ENCODE measurements around the gene ATF6B. TPM values are rescaled to one million over a fixed set of nuclear protein-coding genes. Genes with fewer than 3 reads are reported as not detected.

Gene ATF6B
- total RNA-seq, 4 donors from 2014 or later = 74.3 to 121 (median 102) TPM

- TF ChIP-seq, protein P1, sequence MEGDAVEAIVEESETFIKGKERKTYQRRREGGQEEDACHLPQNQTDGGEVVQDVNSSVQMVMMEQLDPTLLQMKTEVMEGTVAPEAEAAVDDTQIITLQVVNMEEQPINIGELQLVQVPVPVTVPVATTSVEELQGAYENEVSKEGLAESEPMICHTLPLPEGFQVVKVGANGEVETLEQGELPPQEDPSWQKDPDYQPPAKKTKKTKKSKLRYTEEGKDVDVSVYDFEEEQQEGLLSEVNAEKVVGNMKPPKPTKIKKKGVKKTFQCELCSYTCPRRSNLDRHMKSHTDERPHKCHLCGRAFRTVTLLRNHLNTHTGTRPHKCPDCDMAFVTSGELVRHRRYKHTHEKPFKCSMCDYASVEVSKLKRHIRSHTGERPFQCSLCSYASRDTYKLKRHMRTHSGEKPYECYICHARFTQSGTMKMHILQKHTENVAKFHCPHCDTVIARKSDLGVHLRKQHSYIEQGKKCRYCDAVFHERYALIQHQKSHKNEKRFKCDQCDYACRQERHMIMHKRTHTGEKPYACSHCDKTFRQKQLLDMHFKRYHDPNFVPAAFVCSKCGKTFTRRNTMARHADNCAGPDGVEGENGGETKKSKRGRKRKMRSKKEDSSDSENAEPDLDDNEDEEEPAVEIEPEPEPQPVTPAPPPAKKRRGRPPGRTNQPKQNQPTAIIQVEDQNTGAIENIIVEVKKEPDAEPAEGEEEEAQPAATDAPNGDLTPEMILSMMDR (IDR thresholded peaks at IDR 0.05) = peak; percentile 11 to 84 (median 55)
- peak in 1 of 2 donors; percentile 91 for TF ChIP-seq EP300 (IDR thresholded peaks at IDR 0.05)
- TF ChIP-seq POLR2A (IDR thresholded peaks at IDR 0.05) = no peak
- peak; percentile 82 to 90 for DNase-seq (ENCODE audit: low spot score in 2 of 2)
- 58 to 64% methylated on average over 9 of the region's 9 CpGs for WGBS, 2 donors
- Histone ChIP-seq H3K36me3 (peaks cover 0 to 44% (median 11%) of the 10 kb centered on the region in 3 donors), H3K27me3 (no peaks in the 10 kb centered on the region), H3K9me3 (no peaks in the 10 kb centered on the region), H3K4me1 (peaks cover 0 to 70% (median 52%) of the 10 kb centered on the region in 4 donors), H3K4me3 (no peak overlapping the region), H3K27ac (peak overlapping the region; percentile 39 to 93 (median 84))
These were observed 14.4 kb downstream of the ATF6B start for GRCh38 chr6:32113386-32114352.

- no peaks in the 10 kb centered on the region for H3K9me3 ChIP-seq
- TF ChIP-seq EP300 (IDR thresholded peaks at IDR 0.05) (peak in 1 of 2 donors; percentile 7), POLR2A (IDR thresholded peaks at IDR 0.05) (no peak)
- H3K4me3 ChIP-seq = no peak overlapping the region
- peaks cover 0 to 76% (median 60%) of the 10 kb centered on the region in 4 donors for H3K4me1 ChIP-seq
- WGBS, 2 donors = 29 to 33% methylated on average over 9 of the region's 9 CpGs
- no peaks in the 10 kb centered on the region for H3K27me3 ChIP-seq
- DNase-seq (ENCODE audit: low spot score in 2 of 2) = no peak
- peak overlapping the region; percentile 39 to 93 (median 84) for H3K27ac ChIP-seq
- H3K36me3 ChIP-seq = peaks cover 0 to 32% (median 4%) of the 10 kb centered on the region in 3 donors
These were observed 15.5 kb downstream of the ATF6B start for GRCh38 chr6:32112431-32112980.

- peak in 1 of 2 donors; percentile 54 for DNase-seq (ENCODE audit: low spot score in 2 of 2)
- peak overlapping the region; percentile 39 to 93 (median 84) for H3K27ac ChIP-seq
These were observed 16.5 kb downstream of the ATF6B start for GRCh38 chr6:32111424-32112066.

DNA sequence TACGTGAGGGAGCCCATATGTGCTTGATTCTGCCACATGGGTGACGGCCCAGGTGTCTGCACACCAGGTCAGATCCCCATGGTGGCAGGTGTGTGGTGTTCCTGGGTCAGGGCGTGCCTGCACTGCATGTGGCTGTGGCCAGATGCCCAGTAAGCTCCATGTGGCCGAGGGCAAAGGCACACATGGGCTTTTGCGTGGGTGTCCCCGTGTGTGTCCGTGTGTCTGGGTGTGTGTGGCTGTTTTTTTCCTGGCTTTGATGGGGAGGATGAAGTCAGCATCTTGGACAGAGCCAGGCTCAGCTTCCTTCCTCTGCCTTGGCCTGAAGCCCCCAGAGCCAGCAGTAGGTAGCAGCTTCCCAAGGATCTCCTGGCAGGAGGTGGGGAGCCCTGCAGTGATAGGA is 17.4 kb downstream of the ATF6B start:
- H3K4me3 ChIP-seq = no peak overlapping the region
- no peaks in the 10 kb centered on the region for H3K9me3 ChIP-seq
- no peak for DNase-seq (ENCODE audit: low spot score in 2 of 2)
- H3K36me3 ChIP-seq = peaks cover 0 to 14% (median 2%) of the 10 kb centered on the region in 3 donors
- TF ChIP-seq POLR2A (IDR thresholded peaks at IDR 0.05) (peak in 1 of 2 donors; percentile 11), EP300 (IDR thresholded peaks at IDR 0.05) (peak in 1 of 2 donors; percentile 41)
- TF ChIP-seq, protein P1 (IDR thresholded peaks at IDR 0.05) = no peak
- peaks cover 0 to 93% (median 72%) of the 10 kb centered on the region in 4 donors for H3K4me1 ChIP-seq
- WGBS, 2 donors = 24 to 30% methylated on average over 4 to 7 of the region's 7 CpGs
- H3K27ac ChIP-seq = peak overlapping the region; percentile 73 to 93 (median 84)
- H3K27me3 ChIP-seq = no peaks in the 10 kb centered on the region

More at GRCh38 chr6:32111424-32112066, 16.5 kb downstream of the ATF6B start:
- Histone ChIP-seq H3K27me3 (no peaks in the 10 kb centered on the region), H3K9me3 (no peaks in the 10 kb centered on the region), H3K36me3 (peaks cover 0 to 23% (median 4%) of the 10 kb centered on the region in 3 donors), H3K4me3 (no peak overlapping the region), H3K4me1 (peaks cover 0 to 85% (median 69%) of the 10 kb centered on the region in 4 donors)
- no peak for TF ChIP-seq EP300 (IDR thresholded peaks at IDR 0.05)
- no peak for TF ChIP-seq POLR2A (IDR thresholded peaks at IDR 0.05)
- TF ChIP-seq, protein P1 (IDR thresholded peaks at IDR 0.05) = no peak
- 35 to 48% methylated on average over 7 of the region's 7 CpGs for WGBS, 2 donors

- WGBS, 2 donors = 38 to 45% methylated on average over 6 of the region's 6 CpGs
- H3K27me3 ChIP-seq = no peaks in the 10 kb centered on the region
- peak overlapping the region; percentile 73 to 93 (median 84) for H3K27ac ChIP-seq
- DNase-seq (ENCODE audit: low spot score in 2 of 2) = no peak
- TF ChIP-seq POLR2A (IDR thresholded peaks at IDR 0.05) (no peak), EP300 (IDR thresholded peaks at IDR 0.05) (no peak)
- TF ChIP-seq, protein P1 (IDR thresholded peaks at IDR 0.05) = no peak
- H3K4me1 ChIP-seq = peaks cover 0 to 97% (median 72%) of the 10 kb centered on the region in 4 donors
- peak overlapping the region in 1 of 4 donors; percentile 62 for H3K4me3 ChIP-seq
- H3K9me3 ChIP-seq = no peaks in the 10 kb centered on the region
- H3K36me3 ChIP-seq = peaks cover 0 to 5% (median 0%) of the 10 kb centered on the region in 3 donors
These were observed 18.3 kb downstream of the ATF6B start for GRCh38 chr6:32109765-32110160.
